HG02938 (cell line): Measurements from ENCODE around the gene RASA4.
"Not testable (repeated sequence)": the region's sequence is repeated elsewhere in the genome, so short reads cannot be mapped to it uniquely, and the experiment has no call there.

Source experiments
- ATAC-seq: cut with Tn5 transposase; IDR thresholded peaks from one replicate; pipeline ENCODE4 v1.9.1; 2021; ENCODE audit warnings: mild to moderate bottlenecking, moderate library complexity; ENCODE audit not compliant: unreplicated experiment

The RASA4 gene

DNA sequence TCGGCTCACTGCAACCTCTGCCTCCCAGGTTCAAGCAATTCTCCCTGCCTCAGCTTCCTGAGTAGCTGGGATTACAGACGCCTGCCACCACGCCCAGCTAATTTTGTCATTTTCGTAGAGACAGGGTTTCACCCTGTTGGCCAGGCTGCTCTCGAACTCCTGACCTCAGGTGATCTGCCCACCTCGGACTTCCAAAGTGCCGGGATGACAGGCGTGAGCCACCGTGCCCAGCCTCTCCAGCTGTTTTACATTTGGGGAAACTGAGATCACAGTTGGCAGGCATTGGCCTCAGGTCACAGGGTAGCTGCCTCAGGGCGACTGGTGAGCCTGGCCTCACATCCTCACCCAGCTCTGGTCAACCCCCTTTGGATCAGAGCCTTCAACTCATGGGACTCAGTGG, 6.8 kb downstream of the RASA4 start:
- not testable (repeated sequence) for ATAC-seq

DNA sequence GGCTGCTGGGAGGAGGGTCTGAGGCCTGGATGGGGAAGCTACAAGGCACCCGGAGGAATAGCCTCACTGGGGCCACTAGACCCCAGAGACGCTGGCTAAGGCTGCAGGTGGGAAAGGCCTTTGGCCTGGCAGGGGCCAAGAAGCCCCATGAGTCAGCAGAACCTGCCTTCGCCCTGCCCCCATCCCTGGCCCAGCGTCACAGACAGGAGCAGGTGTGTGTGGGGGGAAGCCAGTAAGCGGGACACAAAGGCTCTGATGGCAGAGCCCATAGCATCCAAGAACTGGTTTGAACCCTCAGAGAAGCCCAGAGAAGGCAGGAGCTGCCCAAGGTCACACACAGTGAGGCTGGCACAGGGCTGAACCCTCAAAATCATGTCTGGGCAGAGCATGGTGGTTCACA, 9.7 kb downstream of the RASA4 start:
- not testable (repeated sequence) for ATAC-seq

DNA sequence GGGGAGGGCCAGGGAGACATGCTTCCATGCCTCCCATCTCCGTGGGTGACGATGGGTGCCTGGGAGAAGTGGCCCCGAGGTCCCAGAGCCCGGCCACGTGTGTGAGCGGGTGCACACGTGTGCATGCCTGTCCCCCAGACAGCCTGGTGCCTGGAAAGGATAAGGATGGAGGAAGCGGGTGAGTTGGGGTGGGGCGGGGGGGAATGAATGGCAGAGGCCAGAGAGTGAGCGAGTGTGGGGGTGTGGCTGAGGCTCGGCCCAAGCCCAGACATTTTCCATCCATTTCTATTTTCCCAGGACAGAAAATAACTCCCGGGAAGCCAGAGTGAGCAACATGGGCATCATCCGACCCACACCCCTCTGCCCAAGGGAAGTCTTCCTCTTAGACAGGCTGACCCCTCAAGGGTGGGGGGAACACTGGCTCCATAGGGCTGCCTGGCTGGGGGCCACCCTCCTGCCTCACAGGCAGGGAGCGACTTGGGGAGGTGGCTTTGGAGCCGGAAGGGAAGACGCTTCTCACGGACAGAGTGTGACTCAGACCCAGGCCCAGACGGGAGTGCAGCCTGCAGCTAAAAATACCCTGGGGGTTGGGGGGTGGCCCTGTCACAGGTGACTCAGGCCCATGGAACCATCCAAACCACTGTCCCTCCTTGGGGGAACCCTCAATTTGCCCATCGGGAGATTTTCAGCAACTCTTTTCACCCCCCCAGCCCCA, 12.0 kb downstream of the RASA4 start:
- ATAC-seq: not testable (repeated sequence)

DNA sequence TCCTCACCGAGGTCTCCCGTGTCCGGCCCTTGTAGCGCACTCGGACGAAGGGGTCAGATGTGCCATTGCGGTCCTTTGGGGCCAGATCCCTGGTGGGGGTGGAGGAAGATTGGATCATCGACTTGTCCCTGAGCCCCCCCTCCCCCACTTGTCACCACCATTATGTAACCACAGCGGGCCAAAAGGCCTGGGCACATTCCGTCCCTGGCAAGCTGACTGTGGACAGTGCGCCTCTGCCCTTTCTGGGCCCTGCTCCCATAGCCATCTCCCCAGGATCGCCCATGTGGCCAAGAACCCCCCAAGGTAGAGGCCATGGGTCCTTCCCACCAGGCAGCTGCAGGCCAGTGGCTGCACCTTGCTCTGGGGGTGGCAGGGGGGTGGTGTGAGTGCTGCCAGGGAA, 14.2 kb downstream of the RASA4 start:
- not testable (repeated sequence) for ATAC-seq

DNA sequence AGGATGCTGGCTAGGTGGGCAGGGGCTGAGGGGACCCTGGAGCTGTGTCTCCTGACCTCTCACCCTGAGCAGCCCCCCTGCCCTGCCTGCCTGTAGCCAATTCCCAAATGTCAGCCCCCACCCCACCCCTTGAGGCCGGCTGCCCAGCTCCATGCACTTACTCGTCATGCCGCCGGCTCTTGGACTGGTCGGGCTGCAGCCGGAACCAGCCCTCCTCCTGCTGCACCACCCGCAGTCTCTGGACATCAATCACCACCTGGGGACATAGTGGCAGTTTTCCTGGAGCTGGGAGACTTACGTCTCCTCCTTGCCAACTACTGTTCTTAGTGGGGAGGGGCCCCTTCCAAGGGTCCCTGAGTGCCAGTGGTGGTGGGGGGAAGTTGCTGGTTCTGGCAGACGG, 16.9 kb downstream of the RASA4 start:
- not testable (repeated sequence) for ATAC-seq

DNA sequence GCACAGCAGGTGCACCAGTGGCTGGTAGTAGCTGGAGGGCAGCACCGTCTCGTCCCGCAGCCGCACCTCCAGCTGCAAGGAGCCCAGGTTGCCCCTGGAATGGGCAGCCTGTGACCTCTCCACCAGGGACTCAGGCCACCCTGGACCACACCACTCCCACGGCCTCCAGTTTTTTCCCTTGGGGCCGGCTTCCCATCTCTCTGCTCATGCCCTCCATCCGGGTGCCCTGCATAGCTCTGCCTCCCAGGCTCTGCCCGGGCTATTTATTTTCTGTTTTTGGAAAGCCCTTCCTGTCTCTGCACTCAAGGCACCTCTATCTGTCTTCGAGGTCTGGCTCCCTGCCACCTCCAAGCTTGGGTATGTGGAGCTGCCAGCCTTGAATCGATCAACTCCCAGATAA, 20.5 kb downstream of the RASA4 start:
- not testable (repeated sequence) for ATAC-seq

DNA sequence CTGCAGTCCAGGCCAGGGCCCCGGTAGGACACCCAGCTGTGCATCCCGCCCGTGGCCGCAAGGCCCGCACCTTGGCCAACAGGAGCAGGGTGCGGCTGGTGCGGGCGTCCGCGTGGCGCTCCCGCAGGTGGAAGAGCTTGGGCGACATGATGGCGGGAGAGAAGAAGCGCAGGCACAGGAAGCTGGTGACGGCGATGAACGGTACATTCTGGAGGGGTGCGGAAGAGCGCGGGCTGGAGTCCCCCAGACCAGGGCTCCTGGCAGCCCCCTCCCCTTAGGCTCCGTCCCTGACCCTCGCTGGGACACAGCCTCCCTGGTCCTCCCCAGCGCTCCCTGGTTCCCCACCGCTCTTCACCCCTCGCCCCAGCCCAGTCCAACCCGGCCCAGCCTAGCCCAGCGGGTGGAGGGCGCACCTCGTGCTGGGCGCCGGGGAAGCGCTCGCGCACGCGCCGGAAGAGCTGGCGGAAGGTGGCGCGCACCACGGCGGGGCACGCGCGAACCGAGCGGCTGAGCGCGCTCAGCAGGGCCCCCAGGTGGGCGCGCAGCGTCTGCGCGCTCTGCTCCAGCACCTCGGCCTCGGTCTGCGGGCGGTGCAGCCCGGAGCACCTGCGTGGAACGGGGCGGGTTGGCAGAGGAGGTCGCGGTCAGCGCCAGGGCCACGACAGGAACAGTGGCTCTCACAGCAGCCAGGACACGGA, 22.8 kb downstream of the RASA4 start:
- peak; percentile 34 for ATAC-seq

DNA sequence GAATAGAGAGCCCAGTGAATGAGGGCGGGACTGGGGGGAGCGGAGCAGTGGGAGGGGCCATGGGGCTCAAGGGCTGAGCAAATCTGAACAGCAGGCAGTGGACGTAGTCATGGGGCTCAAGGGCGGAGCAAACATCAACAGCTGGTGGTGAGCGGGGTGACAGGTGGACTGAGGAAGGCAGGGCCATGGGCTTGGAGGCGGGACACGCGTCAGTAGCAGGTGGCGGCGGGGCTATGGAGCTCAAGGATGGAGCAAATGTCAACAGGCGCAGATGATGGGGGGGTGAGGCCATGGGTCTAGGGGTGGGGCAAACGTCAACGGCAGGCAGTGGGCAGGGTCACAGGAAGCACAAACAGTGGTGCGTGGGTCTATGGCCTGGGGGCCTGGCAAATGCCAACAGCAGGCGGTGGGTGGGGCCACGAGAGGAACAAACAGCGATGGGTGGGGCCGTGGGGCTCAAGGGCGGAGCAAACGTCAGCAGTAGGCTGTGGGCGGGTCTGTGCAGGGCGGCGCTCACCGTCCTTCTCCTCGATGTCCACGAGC, 24.0 kb downstream of the RASA4 start:
- peak; percentile 46 for ATAC-seq

DNA sequence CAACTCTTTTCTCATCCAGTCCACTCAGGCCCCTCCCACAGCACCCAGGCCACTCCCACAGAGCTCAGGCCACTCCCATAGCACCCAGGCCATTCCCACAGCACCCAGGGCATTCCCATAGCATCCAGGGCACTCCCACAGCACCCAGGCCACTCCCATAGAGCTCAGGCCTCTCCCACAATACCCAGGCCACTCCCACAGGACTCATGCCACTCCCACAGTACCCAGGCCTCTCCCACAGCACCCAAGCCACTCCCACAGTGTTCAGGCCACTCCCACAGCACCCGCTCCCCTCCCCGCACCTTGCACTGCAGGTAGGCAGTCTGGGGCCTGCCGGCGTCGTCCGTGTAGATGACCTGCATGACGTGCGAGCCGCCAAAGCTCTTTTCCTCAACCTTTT, 26.7 kb downstream of the RASA4 start:
- peak; percentile 41 for ATAC-seq

DNA sequence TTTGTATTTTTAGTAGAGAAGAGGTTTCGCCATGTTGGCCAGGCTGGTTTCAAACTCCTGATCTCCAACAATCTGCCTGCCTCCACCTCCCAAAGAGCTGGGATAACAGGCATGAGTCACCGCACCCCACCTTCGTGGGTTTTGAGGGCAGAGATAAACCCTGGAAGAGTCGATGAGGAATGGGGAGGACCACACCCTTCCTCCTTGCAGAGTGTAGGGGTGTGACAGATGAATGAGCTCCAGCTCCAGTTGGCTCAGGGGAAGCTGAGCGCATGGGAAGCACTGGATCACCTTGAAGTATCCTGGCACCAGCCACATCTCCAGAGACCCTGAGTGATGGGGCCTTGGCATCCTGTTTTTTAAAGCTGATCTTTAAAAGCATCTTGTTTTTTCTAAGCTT, 33.1 kb downstream of the RASA4 start:
- ATAC-seq: not testable (repeated sequence)

DNA sequence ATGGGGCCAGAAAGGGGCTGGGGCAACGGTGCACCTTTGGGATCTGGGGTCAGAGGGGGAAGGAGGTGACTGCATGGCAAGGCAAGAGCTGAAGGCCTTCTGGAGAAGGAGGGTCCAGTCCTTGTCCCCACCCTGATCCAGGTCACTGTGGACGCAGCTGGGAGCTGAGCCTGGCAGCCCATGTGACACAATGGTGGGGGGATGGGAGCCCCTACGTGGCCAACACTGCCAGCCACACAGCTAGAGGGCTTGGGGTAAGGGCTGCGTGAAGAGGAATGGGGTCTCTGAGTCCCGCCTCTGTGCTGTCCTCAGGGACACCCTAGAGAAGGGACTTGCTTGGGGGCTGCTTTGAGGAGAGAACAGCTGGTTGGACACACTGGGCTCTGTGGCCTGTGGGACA, 34.8 kb downstream of the RASA4 start:
- ATAC-seq: not testable (repeated sequence)

DNA sequence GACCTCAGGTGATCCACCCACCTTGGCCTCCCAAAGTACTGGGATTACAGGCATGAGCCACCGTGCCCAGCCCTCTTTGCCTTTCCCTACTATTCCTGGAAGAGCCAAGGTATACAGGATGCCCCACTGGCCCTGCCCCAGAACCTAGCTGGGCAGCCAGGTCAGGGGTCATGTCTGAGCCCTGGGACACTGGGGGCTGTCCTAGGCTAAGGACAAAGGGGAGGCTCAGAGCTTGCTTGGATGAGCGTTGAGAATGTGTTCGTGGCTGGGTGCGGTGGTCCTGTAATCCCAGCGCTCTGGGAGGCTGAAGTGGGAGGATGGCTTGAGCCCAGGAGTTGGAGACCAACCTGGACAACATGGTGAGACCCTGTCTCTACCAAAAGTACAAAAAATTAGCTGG, 38.1 kb downstream of the RASA4 start:
- not testable (repeated sequence) for ATAC-seq

DNA sequence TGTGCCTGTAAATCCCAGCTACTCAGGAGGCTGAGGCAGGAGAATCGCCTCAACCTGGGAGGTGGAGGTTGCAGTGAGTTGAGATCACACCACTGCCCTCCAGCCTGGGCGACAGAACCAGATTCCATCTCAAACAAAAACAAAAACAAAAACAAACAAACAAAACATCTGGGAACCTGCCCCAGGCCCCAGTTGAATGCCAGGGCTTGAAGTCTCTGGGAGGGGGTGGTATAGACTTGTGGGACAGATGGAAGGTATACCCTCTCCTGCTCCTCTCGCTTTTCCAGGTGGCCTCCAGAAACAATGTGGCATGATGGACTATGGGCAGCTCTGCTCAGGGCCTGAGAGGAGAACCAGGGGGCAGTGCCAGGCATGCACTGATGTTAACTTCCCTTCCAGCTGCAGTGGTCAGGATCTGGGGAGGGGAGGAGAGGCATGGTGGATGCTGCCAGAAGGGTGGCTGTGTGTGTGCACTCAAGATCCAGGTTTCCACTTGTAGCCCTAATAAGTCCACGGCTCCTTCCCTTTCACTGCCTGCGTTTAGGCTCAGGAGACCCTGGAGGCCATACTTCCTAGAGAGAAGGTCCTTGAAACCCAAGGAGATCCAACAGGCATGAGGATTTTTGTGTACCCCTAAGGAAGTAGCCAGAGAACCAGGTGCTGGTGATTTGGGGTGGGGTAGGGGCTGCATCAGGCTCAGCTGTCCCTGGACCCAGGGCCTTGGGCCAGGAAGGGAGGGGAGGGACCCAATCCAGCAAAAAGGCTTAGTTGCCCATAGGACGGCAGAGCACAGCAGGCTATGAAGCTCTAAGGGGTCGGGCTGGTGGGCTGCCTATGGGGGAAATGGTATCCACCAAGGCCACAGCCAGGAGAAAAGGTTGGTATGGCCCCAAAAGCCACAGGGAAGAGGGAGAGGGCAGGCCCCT, 39.0 kb downstream of the RASA4 start:
- ATAC-seq: not testable (repeated sequence)

DNA sequence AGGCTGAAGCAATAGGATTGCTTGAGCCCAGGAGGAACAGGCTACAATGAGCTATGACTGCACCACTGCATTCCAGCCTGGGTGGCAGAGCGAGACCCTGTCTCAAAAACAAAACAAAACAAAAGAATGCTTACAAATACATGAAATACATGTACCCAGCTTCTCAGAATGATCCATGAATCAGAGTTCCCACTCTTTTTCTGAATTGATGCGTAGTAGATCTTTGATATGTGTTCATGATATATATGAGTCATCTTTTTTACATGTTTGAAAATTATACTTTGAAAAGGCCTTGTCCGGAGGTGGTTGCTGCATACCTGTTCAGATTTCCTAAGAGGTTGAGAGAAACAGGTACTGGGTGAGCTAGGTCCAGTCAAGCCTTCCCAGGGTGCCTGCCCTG, 40.2 kb downstream of the RASA4 start:
- not testable (repeated sequence) for ATAC-seq

DNA sequence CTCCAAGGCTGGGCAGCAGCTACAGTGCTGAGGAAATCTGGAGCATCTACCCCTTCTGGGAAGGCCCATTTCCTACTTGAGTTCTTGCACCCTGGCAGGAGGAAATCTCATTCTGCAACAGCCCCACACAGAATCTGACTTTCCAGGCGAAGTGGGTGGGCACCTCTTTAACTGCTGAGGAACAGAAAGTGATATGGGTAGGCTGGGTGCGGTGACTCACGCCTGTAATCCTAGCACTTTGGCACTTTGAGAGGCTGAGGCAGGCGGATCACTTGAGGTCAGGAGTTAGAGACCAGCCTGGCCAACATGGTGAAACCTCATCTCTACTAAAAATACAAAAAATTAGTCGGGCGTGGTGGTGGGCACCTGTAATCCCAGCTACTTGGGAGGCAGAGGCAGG, 41.9 kb downstream of the RASA4 start:
- ATAC-seq: not testable (repeated sequence)

DNA sequence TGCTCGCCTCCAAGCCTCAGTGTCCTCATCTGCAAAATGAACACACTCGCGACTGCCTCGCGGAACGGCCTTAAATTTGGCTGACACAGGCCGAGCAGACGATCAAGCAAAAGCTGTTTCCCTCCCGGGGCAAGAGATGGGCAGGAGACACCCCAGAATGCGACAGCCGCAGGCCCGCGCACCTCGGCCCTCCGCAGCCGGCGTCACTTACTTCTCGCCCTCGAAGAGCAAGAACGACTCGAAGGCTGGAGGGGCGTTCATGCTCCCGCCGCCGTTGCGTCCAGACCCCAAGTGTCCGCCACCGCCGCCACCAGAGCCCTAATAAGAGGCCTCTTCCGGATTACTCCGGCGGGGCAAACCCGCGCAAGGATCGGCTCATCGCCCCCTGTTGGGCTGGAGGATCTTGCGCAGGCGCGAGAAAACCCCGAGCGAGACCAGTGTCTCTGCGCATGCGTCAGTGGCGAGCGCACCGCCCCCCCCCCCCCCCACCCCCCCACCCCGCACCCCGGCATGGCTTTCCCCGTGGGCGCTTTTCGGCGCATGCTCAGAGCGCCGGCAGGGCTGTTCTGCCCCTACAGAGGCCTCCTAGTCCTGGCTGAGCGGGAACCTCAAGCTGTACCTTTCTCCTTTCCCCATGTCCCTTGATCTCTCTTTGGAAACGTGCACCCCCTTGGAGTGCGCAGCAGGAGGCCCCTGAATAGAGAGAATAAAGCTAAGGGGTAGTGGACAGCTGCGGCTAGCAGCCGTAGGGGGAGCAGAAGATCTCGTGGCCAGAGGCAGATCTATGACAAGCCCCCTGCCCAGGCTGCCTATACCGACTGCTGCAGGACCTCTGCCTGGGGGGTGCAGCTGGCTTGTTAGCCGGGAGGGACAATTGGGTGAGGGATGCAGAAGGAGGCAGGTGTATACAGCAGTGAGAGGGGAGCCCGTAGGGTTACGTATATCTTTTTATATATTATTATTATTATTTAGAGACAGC, 44.0 kb downstream of the RASA4 start, which contains the start of gene POLR2J3:
POLR2J3 (minus strand) TSS at position 323 of the 979 bp plus-strand sequence; CDS start at position 261, 62 bp downstream.
- ATAC-seq: peak; percentile 87

DNA sequence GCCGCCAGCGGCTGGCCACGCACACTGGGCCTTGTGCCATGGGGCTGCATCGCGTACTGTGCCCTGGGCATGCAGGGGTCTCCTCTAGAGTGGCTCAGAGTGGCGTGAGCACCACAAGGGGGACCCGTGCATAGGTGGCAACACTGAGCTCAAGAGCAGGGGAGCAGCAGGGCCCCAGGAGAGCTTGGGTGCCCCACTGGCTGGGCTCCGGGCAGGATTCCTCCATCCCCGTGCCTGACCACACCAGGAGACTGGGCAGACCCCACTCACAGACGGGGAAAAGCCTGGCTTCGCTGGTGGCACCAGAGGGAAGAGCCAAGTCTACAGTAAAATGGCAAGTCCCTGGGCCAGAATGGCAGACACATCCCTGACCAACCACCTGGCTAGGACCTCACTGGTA, 47.9 kb downstream of the RASA4 start:
- not testable (repeated sequence) for ATAC-seq

DNA sequence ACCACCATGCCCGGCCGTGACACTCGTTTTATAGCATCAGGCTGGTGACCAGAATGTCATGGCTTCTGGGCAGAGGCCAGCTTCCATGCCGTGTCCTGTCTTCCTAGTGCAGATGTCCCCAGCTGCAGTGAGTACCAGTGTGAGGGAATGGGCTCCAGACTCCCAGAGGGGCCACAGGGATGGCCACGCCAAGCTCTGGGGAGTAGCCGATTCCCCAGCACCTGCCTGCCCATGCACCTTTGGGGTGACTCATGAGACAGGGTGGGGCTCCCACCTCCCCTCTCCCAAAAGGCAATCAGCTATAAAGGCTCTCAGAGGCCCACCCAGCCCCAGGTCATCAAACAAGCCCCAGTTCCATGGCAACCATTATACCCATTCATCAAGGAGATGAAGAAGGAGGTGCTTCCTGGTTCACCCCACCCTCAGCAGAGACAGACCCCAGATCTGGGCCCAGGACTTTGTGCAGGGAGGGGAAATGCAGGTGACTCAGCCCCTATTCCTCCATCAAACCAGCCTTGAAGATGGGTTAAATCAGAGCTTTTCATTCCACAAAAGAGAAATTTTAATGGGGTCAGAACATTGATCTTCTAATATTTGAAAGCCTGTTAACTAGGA, 65.6 kb downstream of the RASA4 start, which contains the start of gene SPDYE2:
SPDYE2 (plus strand) TSS at position 419 of the 615 bp plus-strand sequence. CDS start 2,030 bp downstream, outside the sequence.
- ATAC-seq: not testable (repeated sequence)

DNA sequence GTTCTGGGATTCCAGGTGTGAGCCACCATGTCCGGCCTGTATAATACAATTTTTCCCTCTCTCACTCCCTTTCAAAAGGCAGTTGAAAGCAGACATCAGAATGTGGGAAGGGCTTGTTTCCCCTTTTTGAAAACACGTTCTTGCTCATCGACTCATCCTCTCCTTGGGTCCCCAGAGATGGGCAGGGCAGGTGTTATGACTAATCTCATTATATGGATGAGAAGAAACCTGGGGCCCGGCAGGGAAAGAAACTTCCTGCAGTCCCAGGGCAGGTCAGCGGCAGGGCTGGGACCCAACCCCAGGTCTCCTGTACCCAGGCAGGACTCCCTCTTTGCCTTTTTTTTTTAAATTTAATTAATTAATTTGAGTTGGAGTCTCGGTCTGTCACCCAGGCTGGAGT, 70.2 kb downstream of the RASA4 start:
- ATAC-seq: peak; percentile 77
